HG03159 (cell line): ENCODE data around the gene TMEM17.

Source experiments
- ATAC-seq: cut with Tn5 transposase; IDR thresholded peaks from one replicate; pipeline ENCODE4 v1.9.1; 2021; ENCODE audit warnings: mild to moderate bottlenecking, moderate library complexity; ENCODE audit not compliant: unreplicated experiment

TMEM17 gene

GRCh38 chr2:62474176-62474575 lies 31.8 kb downstream of the TMEM17 start:
- no peak for ATAC-seq

- no peak for ATAC-seq
Measured at GRCh38 chr2:62473246-62473827, 32.7 kb downstream of the TMEM17 start.

GRCh38 chr2:62472312-62472711 lies 33.7 kb downstream of the TMEM17 start:
- ATAC-seq: no peak

GRCh38 chr2:62471816-62472215 lies 34.2 kb downstream of the TMEM17 start:
- no peak for ATAC-seq

GRCh38 chr2:62471404-62471803 lies 34.6 kb downstream of the TMEM17 start:
- no peak for ATAC-seq

GRCh38 chr2:62469548-62469947 lies 36.4 kb downstream of the TMEM17 start:
- ATAC-seq: no peak

- ATAC-seq: no peak
Measured at GRCh38 chr2:62469114-62469513, 36.9 kb downstream of the TMEM17 start.

- ATAC-seq: no peak
Measured at GRCh38 chr2:62467475-62468321, 38.3 kb downstream of the TMEM17 start.

GRCh38 chr2:62467100-62467474 lies 38.9 kb downstream of the TMEM17 start:
- no peak for ATAC-seq

- no peak for ATAC-seq
Measured at GRCh38 chr2:62466503-62466854, 39.5 kb downstream of the TMEM17 start.

- ATAC-seq: no peak
Measured at GRCh38 chr2:62465741-62466502, 40.1 kb downstream of the TMEM17 start.

- no peak for ATAC-seq
Measured at GRCh38 chr2:62465039-62465740, 40.8 kb downstream of the TMEM17 start.

GRCh38 chr2:62464221-62465007 lies 41.6 kb downstream of the TMEM17 start:
- no peak for ATAC-seq

GRCh38 chr2:62462211-62462610 lies 43.8 kb downstream of the TMEM17 start:
- no peak for ATAC-seq

GRCh38 chr2:62461707-62462106 lies 44.3 kb downstream of the TMEM17 start:
- ATAC-seq: no peak

- no peak for ATAC-seq
Measured at GRCh38 chr2:62461017-62461553, 44.9 kb downstream of the TMEM17 start.

GRCh38 chr2:62460175-62460574 lies 45.8 kb downstream of the TMEM17 start:
- ATAC-seq: no peak

GRCh38 chr2:62459672-62460071 lies 46.3 kb downstream of the TMEM17 start:
- no peak for ATAC-seq

GRCh38 chr2:62459106-62459505 lies 46.9 kb downstream of the TMEM17 start:
- no peak for ATAC-seq

- no peak for ATAC-seq
Measured at GRCh38 chr2:62458671-62459081, 47.3 kb downstream of the TMEM17 start.
